Measurements from ENCODE around the gene DPT. TPM values are rescaled to one million over a fixed set of nuclear protein-coding genes. Genes with fewer than 3 reads are reported as not detected.

Gene DPT
- total RNA-seq, 4 donors from 2014 or later: 0.34 to 65.8 (median 3.4) TPM

- Histone ChIP-seq H3K4me3 (no peak overlapping the region), H3K27me3 (no peaks in the 10 kb centered on the region), H3K4me1 (no peaks in the 10 kb centered on the region), H3K27ac (no peak overlapping the region), H3K36me3 (no peaks in the 10 kb centered on the region), H3K9me3 (no peaks in the 10 kb centered on the region)
- 87 to 100% methylated on average over 2 of the region's 2 CpGs for WGBS, 2 donors
- TF ChIP-seq, protein P1, sequence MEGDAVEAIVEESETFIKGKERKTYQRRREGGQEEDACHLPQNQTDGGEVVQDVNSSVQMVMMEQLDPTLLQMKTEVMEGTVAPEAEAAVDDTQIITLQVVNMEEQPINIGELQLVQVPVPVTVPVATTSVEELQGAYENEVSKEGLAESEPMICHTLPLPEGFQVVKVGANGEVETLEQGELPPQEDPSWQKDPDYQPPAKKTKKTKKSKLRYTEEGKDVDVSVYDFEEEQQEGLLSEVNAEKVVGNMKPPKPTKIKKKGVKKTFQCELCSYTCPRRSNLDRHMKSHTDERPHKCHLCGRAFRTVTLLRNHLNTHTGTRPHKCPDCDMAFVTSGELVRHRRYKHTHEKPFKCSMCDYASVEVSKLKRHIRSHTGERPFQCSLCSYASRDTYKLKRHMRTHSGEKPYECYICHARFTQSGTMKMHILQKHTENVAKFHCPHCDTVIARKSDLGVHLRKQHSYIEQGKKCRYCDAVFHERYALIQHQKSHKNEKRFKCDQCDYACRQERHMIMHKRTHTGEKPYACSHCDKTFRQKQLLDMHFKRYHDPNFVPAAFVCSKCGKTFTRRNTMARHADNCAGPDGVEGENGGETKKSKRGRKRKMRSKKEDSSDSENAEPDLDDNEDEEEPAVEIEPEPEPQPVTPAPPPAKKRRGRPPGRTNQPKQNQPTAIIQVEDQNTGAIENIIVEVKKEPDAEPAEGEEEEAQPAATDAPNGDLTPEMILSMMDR (IDR thresholded peaks at IDR 0.05): no peak
- no peak for TF ChIP-seq POLR2A (IDR thresholded peaks at IDR 0.05)
- intact Hi-C loops (cut with DNase I): no loop called here
- DNase-seq: no peak
These were observed 39.7 kb downstream of the DPT start for GRCh38 chr1:168689327-168689657.

DNA sequence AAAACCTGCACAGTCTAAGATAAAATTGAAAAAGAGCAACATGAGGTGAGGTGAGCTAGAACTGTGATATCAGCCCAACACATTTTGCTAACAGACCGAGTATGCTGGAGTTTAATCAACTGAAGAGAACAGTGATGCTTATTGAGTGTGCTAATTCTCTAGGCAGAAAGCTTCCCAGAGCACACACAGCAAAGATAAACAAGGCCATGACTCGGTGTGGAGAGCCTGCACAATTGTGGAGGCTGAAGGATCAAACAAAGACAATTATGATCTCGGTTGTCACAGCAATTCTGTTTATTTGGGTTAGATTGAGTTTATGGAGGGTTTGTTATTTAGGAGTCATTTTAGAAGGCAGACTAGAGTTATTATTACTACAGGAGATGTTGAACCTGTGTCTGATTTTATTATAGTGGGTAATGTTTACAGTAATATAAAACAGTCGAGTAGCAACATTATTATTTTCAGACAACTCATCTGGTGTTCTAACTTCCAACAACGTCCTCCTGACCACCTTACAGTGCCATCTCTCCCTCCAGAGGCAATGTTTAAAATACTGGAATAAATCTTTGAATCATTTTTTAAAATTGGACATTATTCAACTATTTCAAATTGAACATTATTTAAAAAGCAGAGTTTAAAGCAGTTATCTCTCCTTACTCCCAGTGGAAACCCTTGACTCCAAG, 40.2 kb downstream of the DPT start:
- TF ChIP-seq, protein P1 (IDR thresholded peaks at IDR 0.05): no peak
- no peak for TF ChIP-seq POLR2A (IDR thresholded peaks at IDR 0.05)
- WGBS, 2 donors: 56 to 59% methylated on average over 5 of the region's 5 CpGs
- no peak for DNase-seq
- intact Hi-C loops (cut with DNase I): no loop called here
- no peaks in the 10 kb centered on the region for H3K4me1 ChIP-seq
- H3K36me3 ChIP-seq: no peaks in the 10 kb centered on the region
- H3K27me3 ChIP-seq: peaks cover 0 to 2% (median 0%) of the 10 kb centered on the region in 4 donors
- H3K4me3 ChIP-seq: no peak overlapping the region
- no peak overlapping the region for H3K27ac ChIP-seq
- no peaks in the 10 kb centered on the region for H3K9me3 ChIP-seq

DNA sequence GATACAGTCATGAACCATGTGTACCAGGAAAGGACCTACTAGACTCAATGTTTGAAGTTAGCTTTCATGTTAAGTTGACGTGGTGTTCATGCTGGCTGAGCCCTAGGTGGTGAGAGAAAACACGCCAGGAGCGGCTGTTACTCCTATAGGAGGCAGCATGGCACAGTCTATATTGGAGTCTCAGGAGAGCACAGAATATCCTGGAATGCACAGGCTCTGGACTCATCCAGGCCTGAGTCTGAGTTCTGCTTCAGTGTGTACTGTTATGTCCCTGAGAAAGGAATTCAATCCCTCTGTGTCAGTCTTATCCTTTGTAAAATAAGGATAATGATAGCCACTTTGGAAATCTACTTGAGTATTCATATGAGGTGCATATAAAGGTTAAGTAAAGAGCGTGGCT, 41.2 kb downstream of the DPT start:
- WGBS, 2 donors: 82 to 89% methylated on average over 2 to 4 of the region's 4 CpGs
- Histone ChIP-seq H3K27me3 (peaks cover 0 to 8% (median 0%) of the 10 kb centered on the region in 4 donors), H3K4me3 (no peak overlapping the region), H3K9me3 (no peaks in the 10 kb centered on the region), H3K36me3 (no peaks in the 10 kb centered on the region), H3K4me1 (no peaks in the 10 kb centered on the region), H3K27ac (no peak overlapping the region)
- DNase-seq: no peak
- TF ChIP-seq POLR2A (IDR thresholded peaks at IDR 0.05): no peak
- TF ChIP-seq, protein P1 (IDR thresholded peaks at IDR 0.05): no peak
- intact Hi-C loops (cut with DNase I): no loop called here

DNA sequence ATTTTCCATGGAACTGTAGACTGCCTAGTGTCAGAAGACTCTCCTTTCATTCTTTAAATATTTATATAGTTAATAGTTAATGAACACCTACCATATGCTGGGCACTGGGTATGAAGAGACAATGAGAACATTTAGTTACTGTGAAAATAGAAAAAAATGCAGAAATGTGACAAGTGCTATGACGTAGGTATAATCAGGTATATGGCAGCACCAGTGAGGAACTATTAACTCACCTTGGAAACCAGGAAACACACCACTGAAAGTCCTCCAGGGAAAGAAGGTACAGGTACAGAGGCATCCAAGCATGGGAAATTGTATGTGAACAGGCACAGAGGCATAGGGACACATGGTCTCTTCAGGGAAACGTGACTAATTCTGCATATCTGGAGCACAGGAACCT, 42.3 kb downstream of the DPT start:
- Histone ChIP-seq H3K27ac (no peak overlapping the region), H3K9me3 (no peaks in the 10 kb centered on the region), H3K4me3 (no peak overlapping the region), H3K36me3 (no peaks in the 10 kb centered on the region), H3K4me1 (no peaks in the 10 kb centered on the region), H3K27me3 (peaks cover 0 to 8% (median 0%) of the 10 kb centered on the region in 4 donors)
- TF ChIP-seq POLR2A (IDR thresholded peaks at IDR 0.05): no peak
- TF ChIP-seq, protein P1 (IDR thresholded peaks at IDR 0.05): no peak
- intact Hi-C loops (cut with DNase I): no loop called here
- 91 to 93% methylated on average over 2 of the region's 2 CpGs for WGBS, 2 donors
- no peak for DNase-seq

GRCh38 chr1:168683871-168684270, 45.1 kb downstream of the DPT start:
- Histone ChIP-seq H3K27ac (no peak overlapping the region), H3K4me1 (no peaks in the 10 kb centered on the region), H3K9me3 (no peaks in the 10 kb centered on the region), H3K36me3 (no peaks in the 10 kb centered on the region), H3K27me3 (peaks cover 0 to 8% (median 0%) of the 10 kb centered on the region in 4 donors), H3K4me3 (no peak overlapping the region)
- intact Hi-C loops (cut with DNase I): no loop called here
- 100% methylated on average over 1 of the region's 1 CpG; no CpG with 5 or more reads in 1 of the 2 donors for WGBS, 2 donors
- DNase-seq: no peak
- TF ChIP-seq POLR2A (IDR thresholded peaks at IDR 0.05): no peak
- TF ChIP-seq, protein P1 (IDR thresholded peaks at IDR 0.05): no peak

All from esophagus squamous epithelium (tissue), 5 donors.